Transverse colon (tissue), 4 donors: ENCODE data around the gene KCTD17. TPM values are rescaled to one million over a fixed set of nuclear protein-coding genes. Genes with fewer than 3 reads are reported as not detected.

Experiments used
- DNase-seq: peaks from one replicate; pipeline ENCODE4 v3.0.0-alpha.2; 2019
- H3K27ac ChIP-seq, 4 donors: fragments of 200-600 bp; sonication (generic); 2 replicates each; pipeline ENCODE4 v1.5.1; 2016 to 2018; ENCODE audit warnings: inconsistent platforms in 4 of 4
- H3K27me3 ChIP-seq: fragments of 200-600 bp; sonication (generic); 2 replicates; pipeline ENCODE4 v1.5.1; 2017; ENCODE audit warnings: inconsistent platforms
- H3K36me3 ChIP-seq, 4 donors: fragments of 200-600 bp; sonication (generic); 2 replicates each; pipeline ENCODE4 v1.5.1; 2017 to 2019; ENCODE audit warnings: inconsistent platforms in 4 of 4
- H3K4me1 ChIP-seq, 4 donors: fragments of 200-600 bp; sonication (generic); 2 replicates each; pipeline ENCODE4 v1.5.1; 2017 to 2020; ENCODE audit warnings: inconsistent platforms in 4 of 4
- H3K4me3 ChIP-seq, 4 donors: fragments of 200-600 bp; sonication (generic); 1 replicate in 1 of 4; 2 replicates in 3 of 4; pipeline versions ENCODE4 v1.5.1 to v1.6.1; 2017 to 2019; ENCODE audit warnings: inconsistent platforms in 4 of 4
- H3K9me3 ChIP-seq, 2 donors: fragments of 200-600 bp; sonication (generic); 2 replicates each; pipeline ENCODE4 v1.5.1; 2017 to 2019; ENCODE audit warnings: inconsistent platforms in 2 of 2
- EP300 ChIP-seq: sonication (generic); formaldehyde crosslinking; IDR thresholded peaks from one replicate; pipeline ENCODE4 v1.6.1; 2017; ENCODE audit warnings: antibody characterized with exemption, low read depth
- POLR2A ChIP-seq: fragments of 450-650 bp; IDR thresholded peaks from one replicate; pipeline ENCODE4 v1.6.1; 2016; ENCODE audit warnings: antibody characterized with exemption, mild to moderate bottlenecking, moderate library complexity
- POLR2AphosphoS5 ChIP-seq, 3 donors: sonication (generic); formaldehyde crosslinking; IDR thresholded peaks; one replicate each; pipeline ENCODE4 v1.6.1; 2016; ENCODE audit warnings: antibody characterized with exemption in 3 of 3
- WGBS, 2 donors: methylation state at CpG; one replicate each; pipeline ENCODE4 v1.1.5; 2018; ENCODE audit warnings: low coverage in 1 of 2; 5-methylcytosine and 5-hydroxymethylcytosine counted together
- in situ Hi-C, 4 donors: fragments of 200-750 bp; cut with MboI; loops; one replicate each; pipeline versions ENCODE4 v1.15.0 to v1.15.1; 2017; ENCODE audit warnings: low sequenced_read_pairs in 3 of 4, low pct_ligation_motif_present in 1 of 4, low pct_unique_long_range_greater_than_20kb in 1 of 4
- intact Hi-C: fragments of 100-400 bp; cut with DNase I; formaldehyde crosslinking; loops from one replicate; pipeline ENCODE4 v1.15.1; 2023; ENCODE audit warnings: low total_unique reads
- total RNA-seq, 4 donors: library from RNA; depleted of rRNA; stranded (reverse); fragments of >200 nt; gene quantifications; one replicate each; pipeline ENCODE4 v1.1.0, GENCODE V29; 2016
- TF ChIP-seq, protein P1 (sequence below), 5 experiments: fragments of 200-600 bp in 3 of 5; fragments of 450-650 bp in 2 of 5; sonication (generic) in 3 of 5; IDR thresholded peaks; 1 replicate in 2 of 5; 2 replicates in 3 of 5; pipeline ENCODE4 v1.5.1; 2016 to 2017; ENCODE audit warnings: antibody characterized with exemption in 5 of 5, inconsistent platforms in 3 of 5, mild to moderate bottlenecking in 2 of 5, moderate library complexity in 1 of 5

KCTD17 gene
- total RNA-seq, 4 donors from 2014 or later, result 11.2 to 61.3 (median 35.1) TPM

DNA sequence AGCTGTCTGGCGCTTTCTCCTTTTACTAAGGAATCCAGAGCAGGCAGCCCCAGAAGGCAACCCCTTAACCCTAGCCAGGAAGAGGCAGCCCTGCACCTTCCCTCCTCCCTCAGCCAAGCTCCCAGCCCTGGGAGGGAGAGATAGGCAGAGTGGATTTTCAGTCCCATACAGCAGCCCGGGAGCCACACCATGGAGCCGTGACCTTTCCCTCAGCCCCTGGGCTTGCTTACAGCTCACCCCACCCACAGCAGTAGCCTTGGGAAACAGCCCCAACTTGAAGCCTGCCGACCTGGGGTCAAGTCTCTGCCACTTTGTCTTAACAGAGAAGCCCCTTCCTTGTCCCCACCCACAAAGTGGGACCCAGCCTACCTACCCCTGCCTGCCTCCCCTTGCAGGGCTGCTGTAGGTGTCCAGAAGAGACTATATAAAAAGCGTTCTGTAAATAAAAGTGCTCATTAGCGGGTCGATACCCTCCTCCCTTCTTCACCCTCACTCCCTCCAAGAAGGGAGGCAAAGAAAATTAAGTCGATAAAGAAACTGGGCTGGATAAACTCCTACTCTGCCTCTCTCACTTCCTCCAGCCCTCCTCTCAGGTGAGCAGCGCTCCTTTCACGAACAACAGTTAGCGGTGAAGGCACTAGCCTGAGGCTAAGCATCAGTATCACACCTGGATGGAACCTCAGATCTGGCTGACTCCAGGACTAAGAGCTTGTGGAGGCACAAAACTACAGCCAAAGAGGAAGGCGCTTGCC, 36.5 kb upstream of the KCTD17 start:
- no peak for TF ChIP-seq POLR2A
- no peak for TF ChIP-seq POLR2AphosphoS5 (IDR thresholded peaks at IDR 0.05)
- Histone ChIP-seq H3K27me3 (no peaks in the 10 kb centered on the region), H3K36me3 (no peaks in the 10 kb centered on the region), H3K27ac (peak overlapping the region; percentile 92 to 99 (median 99)), H3K4me3 (peak overlapping the region in 1 of 4 donors; percentile 20), H3K9me3 (no peaks in the 10 kb centered on the region), H3K4me1 (peaks cover 26 to 72% (median 62%) of the 10 kb centered on the region in 4 donors)
- in situ Hi-C loops (no loop called here), intact Hi-C loops (no loop called here)
- WGBS, 2 donors, result 53 to 55% methylated on average over 7 to 12 of the region's 12 CpGs
- DNase-seq, result peak; percentile 62

DNA sequence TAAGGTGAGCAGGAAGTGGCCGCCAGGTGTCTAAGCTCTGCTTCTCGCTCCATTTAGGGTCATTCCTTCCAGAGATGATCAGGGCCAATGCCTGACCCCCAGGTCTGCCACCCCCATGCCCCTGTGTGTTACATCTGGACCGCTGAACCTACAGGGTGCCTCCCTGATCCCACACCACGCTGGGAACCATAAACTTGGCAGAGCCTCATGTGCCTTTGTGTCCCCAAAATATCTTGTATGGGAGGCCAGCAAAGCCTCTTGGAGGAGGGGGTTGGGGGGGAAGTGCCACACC, 36.0 kb upstream of the KCTD17 start:
- peak overlapping the region in 1 of 4 donors; percentile 20 for H3K4me3 ChIP-seq
- TF ChIP-seq, protein P1, sequence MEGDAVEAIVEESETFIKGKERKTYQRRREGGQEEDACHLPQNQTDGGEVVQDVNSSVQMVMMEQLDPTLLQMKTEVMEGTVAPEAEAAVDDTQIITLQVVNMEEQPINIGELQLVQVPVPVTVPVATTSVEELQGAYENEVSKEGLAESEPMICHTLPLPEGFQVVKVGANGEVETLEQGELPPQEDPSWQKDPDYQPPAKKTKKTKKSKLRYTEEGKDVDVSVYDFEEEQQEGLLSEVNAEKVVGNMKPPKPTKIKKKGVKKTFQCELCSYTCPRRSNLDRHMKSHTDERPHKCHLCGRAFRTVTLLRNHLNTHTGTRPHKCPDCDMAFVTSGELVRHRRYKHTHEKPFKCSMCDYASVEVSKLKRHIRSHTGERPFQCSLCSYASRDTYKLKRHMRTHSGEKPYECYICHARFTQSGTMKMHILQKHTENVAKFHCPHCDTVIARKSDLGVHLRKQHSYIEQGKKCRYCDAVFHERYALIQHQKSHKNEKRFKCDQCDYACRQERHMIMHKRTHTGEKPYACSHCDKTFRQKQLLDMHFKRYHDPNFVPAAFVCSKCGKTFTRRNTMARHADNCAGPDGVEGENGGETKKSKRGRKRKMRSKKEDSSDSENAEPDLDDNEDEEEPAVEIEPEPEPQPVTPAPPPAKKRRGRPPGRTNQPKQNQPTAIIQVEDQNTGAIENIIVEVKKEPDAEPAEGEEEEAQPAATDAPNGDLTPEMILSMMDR (IDR thresholded peaks at IDR 0.05), result peak in 2 of 5 experiments; percentile 33 to 62
- TF ChIP-seq EP300, result no peak
- WGBS, 2 donors, result 65 to 100% methylated on average over 1 to 4 of the region's 4 CpGs
- no peaks in the 10 kb centered on the region for H3K9me3 ChIP-seq
- peak overlapping the region; percentile 92 to 99 (median 99) for H3K27ac ChIP-seq
- intact Hi-C loops, result no loop called here
- no peaks in the 10 kb centered on the region for H3K36me3 ChIP-seq
- peak; percentile 45 for DNase-seq
- H3K4me1 ChIP-seq, result peaks cover 28 to 75% (median 67%) of the 10 kb centered on the region in 4 donors
- in situ Hi-C loops, result no loop called here
- H3K27me3 ChIP-seq, result no peaks in the 10 kb centered on the region

DNA sequence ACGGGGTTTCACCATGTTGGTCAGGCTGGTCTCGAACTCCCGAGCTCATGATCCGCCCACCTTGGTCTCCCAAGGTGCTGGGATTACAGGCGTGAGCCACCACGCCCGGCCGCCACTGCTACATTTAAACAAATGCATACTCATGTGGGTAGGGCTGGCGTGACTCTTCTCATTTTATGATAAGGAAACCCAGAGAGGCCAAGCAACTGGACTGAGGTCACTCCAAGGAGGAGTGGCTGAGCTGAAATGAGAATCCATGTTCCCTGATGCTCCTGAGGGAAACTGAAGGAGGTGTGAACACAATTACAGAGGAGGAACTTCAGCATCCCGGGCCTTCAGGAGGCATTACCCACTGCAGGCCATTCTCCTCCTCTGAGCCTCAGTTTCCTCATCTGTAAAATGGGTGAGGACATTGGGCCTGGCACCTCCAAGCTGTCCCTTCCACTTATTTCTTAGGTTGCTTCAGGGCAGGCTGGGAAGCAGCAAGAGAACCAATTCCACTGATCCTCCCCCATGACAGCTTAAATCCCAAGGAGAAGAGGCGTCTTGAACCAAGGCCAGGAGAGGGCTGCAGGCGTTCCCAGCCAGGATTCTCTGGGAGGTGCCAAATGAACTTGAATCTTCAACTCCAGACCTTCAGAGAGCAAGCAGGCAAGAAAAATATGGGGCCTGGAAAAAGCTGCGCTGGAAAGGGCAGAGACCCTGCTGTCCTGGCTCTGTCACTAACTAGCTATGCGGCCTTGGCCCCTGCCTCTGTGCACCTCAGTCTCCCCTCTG, 35.2 kb upstream of the KCTD17 start:
- Histone ChIP-seq H3K4me1 (peaks cover 34 to 83% (median 74%) of the 10 kb centered on the region in 4 donors), H3K9me3 (no peaks in the 10 kb centered on the region), H3K4me3 (peak overlapping the region in 1 of 4 donors; percentile 97), H3K27ac (peak overlapping the region; percentile 92 to 99 (median 99)), H3K27me3 (no peaks in the 10 kb centered on the region), H3K36me3 (no peaks in the 10 kb centered on the region)
- in situ Hi-C loops (no loop called here), intact Hi-C loops (no loop called here)
- peak; percentile 28 to 83 (median 59) for TF ChIP-seq POLR2AphosphoS5 (IDR thresholded peaks at IDR 0.05)
- TF ChIP-seq, protein P1 (IDR thresholded peaks at IDR 0.05), result no peak
- TF ChIP-seq POLR2A, result peak; percentile 52
- TF ChIP-seq EP300, result no peak
- WGBS, 2 donors, result 55 to 59% methylated on average over 9 to 14 of the region's 14 CpGs
- DNase-seq, result peak; percentile 89

DNA sequence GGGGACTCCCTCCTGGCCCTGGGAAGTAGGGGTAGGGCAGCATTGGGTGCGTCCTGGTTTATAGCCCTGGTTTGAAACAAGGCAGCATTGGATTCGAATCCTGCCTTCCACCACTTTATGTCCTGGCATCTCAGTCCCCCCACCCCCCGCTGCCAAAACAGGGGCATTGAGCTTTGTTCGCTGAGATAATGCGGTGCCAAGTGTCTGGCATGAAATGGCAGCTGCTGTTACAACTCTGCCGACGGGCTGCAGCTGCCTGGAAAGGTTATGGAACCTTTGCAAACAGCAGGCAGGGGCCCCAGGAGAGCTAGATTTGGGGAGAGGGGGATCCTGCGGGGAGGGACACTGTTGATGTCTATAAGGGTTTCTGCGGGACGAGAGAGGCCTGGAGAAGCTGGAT, 34.2 kb upstream of the KCTD17 start:
- intact Hi-C loops (no loop called here), in situ Hi-C loops (no loop called here)
- H3K4me1 ChIP-seq, result peaks cover 41 to 83% (median 76%) of the 10 kb centered on the region in 4 donors
- H3K27ac ChIP-seq, result peak overlapping the region; percentile 92 to 99 (median 99)
- WGBS, 2 donors, result 63% methylated on average over 10 of the region's 10 CpGs; no CpG with 5 or more reads in 1 of the 2 donors
- TF ChIP-seq POLR2AphosphoS5 (IDR thresholded peaks at IDR 0.05) (no peak), EP300 (no peak), POLR2A (no peak)
- TF ChIP-seq, protein P1 (IDR thresholded peaks at IDR 0.05), result no peak
- no peaks in the 10 kb centered on the region for H3K9me3 ChIP-seq
- no peaks in the 10 kb centered on the region for H3K27me3 ChIP-seq
- no peak for DNase-seq
- H3K4me3 ChIP-seq, result peak overlapping the region in 3 of 4 donors; percentile 56 to 97 (median 96)
- H3K36me3 ChIP-seq, result no peaks in the 10 kb centered on the region
